SIG-M5 treated with dmso at 0.1 percent for 504 hours (cell line): Measurements from ENCODE around the gene HBQ1.
"Not testable (repeated sequence)": the region's sequence is repeated elsewhere in the genome, so short reads cannot be mapped to it uniquely, and the experiment has no call there.

Experiments used
- DNase-seq: peaks from one replicate; lab custom pipeline; 2025; ENCODE audit not compliant: unreplicated experiment; lab: John Stamatoyannopoulos, UW

HBQ1 gene

GRCh38 chr16:175011-175949, 5.0 kb upstream of the HBQ1 start:
- peak; percentile 18 for DNase-seq

DNA sequence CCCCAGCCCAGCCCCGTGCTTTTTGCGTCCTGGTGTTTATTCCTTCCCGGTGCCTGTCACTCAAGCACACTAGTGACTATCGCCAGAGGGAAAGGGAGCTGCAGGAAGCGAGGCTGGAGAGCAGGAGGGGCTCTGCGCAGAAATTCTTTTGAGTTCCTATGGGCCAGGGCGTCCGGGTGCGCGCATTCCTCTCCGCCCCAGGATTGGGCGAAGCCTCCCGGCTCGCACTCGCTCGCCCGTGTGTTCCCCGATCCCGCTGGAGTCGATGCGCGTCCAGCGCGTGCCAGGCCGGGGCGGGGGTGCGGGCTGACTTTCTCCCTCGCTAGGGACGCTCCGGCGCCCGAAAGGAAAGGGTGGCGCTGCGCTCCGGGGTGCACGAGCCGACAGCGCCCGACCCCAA, 4.3 kb upstream of the HBQ1 start:
- DNase-seq, result not testable (repeated sequence)

- DNase-seq, result not testable (repeated sequence)
Measured at GRCh38 chr16:176477-177382, 3.5 kb upstream of the HBQ1 start, which contains the start of gene HBA1. HBA1 (plus strand) TSS chr16:176680; CDS start chr16:176717, 37 bp downstream.

GRCh38 chr16:177394-177822, 2.9 kb upstream of the HBQ1 start:
- peak; percentile 92 for DNase-seq

DNA sequence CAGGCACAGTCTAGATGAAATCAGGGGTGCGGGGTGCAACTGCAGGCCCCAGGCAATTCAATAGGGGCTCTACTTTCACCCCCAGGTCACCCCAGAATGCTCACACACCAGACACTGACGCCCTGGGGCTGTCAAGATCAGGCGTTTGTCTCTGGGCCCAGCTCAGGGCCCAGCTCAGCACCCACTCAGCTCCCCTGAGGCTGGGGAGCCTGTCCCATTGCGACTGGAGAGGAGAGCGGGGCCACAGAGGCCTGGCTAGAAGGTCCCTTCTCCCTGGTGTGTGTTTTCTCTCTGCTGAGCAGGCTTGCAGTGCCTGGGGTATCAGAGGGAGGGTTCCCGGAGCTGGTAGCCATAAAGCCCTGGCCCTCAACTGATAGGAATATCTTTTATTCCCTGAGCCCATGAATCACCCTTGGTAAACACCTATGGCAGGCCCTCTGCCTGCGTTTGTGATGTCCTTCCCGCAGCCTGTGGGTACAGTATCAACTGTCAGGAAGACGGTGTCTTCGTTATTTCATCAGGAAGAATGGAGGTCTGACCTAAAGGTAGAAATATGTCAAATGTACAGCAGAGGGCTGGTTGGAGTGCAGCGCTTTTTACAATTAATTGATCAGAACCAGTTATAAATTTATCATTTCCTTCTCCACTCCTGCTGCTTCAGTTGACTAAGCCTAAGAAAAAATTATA, 2.1 kb upstream of the HBQ1 start:
- DNase-seq, result no peak

GRCh38 chr16:178668-179015, 1.6 kb upstream of the HBQ1 start:
- no peak for DNase-seq

DNA sequence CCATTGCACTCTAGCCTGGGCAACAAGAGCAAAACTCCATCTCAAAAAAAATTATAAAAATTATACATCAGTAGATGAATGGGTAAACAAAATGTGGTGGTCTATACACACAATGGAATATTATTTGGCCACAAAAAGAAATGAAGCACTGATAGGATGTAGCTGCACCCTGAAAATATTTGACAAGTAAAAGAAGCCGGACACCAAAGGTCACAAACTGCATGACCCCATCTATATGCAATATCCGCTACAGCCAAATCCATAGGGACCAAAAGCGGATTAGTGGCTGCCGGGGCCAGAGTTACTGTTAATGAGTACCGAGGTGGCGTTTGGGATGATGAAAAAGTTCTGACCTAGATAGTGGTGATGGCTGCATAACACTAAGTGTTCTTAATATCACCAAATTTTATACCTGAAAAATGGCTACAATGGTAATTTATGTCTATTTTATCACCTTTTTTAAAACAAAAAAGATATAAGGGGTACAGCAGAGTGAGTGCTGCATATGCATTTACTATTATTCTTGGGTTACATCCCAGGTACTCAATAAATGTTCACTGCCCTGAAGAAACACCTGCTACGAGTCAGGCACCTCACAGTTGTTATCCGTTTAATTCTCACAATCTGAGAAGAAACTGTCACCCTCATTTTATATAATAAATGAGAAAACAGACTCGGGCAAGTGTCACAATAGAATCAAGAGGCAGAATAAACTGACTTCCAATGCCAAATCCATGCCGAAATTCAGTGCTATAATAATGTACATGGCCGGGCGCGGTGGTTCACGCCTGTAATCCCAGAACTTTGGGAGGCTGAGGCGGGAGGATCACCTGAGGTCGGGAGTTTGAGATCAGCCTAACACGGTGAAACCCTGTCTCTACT, 807 bp upstream of the HBQ1 start:
- no peak for DNase-seq

DNA sequence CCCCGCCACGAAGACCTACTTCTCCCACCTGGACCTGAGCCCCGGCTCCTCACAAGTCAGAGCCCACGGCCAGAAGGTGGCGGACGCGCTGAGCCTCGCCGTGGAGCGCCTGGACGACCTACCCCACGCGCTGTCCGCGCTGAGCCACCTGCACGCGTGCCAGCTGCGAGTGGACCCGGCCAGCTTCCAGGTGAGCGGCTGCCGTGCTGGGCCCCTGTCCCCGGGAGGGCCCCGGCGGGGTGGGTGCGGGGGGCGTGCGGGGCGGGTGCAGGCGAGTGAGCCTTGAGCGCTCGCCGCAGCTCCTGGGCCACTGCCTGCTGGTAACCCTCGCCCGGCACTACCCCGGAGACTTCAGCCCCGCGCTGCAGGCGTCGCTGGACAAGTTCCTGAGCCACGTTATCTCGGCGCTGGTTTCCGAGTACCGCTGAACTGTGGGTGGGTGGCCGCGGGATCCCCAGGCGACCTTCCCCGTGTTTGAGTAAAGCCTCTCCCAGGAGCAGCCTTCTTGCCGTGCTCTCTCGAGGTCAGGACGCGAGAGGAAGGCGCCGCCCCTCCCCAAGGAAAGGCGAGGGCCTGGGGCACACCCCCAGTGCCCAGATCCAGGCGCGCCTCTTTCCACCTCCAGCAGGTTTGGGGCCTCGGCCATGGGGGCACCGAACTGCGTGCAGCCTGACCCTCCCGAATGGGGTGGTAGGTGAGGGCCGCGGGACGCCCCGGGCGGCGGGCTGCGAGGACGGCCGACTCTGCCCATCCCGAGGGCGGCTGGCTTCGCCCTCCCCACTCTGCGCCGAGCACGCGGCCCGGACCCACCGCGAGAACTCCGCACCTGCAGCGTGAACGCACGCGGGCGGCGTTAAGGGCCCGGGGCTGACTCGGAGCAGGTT, 664 bp downstream of the HBQ1 start:
- peak; percentile 46 for DNase-seq

DNA sequence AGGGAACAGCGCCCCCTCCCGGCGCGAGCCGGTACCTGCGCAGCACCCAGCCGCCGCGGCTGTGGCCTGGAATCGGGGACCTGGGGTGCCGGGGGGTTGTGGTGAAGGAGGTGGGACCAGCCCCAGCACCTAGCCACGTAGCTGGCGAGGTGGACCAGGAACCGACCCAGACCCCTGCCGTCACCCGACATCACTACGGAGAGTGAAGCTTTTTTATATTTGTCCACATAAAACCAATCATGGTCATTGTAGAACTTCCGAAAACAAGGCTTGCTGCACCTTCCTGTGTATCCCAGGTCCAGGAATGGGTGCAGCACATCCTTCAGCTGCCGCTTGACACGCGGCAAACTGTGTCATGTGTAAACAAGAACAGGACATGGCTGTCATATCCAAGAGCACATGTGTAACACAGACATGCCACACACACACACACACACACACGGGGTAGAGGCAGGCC, 1.3 kb downstream of the HBQ1 start:
- no peak for DNase-seq

GRCh38 chr16:183005-183404, 2.7 kb downstream of the HBQ1 start:
- DNase-seq, result no peak

DNA sequence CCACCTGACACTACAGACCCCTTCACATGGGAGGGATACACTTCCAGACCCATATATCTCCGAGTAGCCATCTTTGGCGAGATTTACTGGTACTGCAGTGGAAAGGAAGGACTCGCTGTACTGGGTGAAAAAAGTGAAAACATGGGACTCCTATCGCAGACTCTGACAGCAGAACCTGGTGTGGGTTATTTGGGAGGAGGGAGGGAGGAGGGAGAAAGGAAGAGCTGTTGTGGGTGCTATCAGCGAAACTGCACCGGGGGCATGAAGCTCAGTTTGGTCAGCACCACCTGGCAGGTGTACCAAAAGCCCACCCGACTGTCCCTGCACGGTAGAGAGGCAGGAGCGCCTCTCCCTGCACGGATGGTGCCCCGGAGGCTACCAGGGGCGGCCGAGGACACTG, 5.0 kb downstream of the HBQ1 start:
- DNase-seq, result no peak

- no peak for DNase-seq
Measured at GRCh38 chr16:185691-186090, 5.4 kb downstream of the HBQ1 start.

DNA sequence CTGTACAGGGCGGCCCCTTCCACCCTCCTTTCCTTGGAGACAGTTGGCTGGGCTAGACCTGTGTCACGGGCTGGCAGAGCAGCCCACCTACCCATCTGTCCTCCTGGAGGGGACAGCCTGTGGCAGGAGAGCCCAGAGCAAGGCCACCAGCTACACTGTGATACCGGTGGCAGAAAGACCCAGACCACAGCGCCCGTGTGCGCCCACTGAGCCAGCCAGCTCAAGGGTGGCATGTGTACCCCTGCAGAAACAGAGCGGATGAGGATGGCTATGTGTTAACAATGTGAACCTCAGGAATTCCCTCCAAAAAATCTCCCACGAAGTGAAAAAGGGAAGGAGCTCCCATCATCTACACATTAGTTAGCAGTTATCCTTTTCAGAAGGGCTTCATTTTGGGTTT, 7.1 kb downstream of the HBQ1 start:
- no peak for DNase-seq

- no peak for DNase-seq
Measured at GRCh38 chr16:188674-189073, 8.4 kb downstream of the HBQ1 start.

GRCh38 chr16:189604-190186, 9.4 kb downstream of the HBQ1 start:
- no peak for DNase-seq

GRCh38 chr16:191831-192230, 11.6 kb downstream of the HBQ1 start:
- DNase-seq, result no peak

- DNase-seq, result no peak
Measured at GRCh38 chr16:192686-193085, 12.4 kb downstream of the HBQ1 start.

GRCh38 chr16:193441-193840, 13.2 kb downstream of the HBQ1 start:
- no peak for DNase-seq

DNA sequence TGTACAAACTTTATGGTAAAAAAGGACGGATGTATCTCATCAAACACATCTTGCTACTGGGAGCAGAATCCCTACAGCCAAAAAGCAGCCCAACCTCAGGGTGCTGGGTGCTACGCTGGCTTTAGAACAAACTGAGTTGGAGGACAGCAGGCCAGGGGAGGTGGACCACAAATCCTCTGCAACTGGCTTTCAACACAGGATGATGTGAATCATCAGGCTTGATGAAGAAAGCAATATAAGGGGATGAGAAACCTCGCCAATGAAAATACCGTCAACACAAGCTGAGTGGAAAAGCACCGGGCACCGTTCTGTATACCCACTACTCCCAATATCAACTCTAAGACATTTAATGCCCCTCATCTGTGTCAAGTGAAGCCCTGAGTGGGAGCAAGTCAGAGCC, 14.3 kb downstream of the HBQ1 start:
- no peak for DNase-seq
